GM13977 (cell line): ENCODE measurements around the gene APOBEC4.

ENCODE experiments used
- DNase-seq: peaks from one replicate; pipeline ENCODE4 v3.0.0; 2012; ENCODE audit warnings: low spot score
- in situ Hi-C: fragments of 300-500 bp; cut with MboI; formaldehyde crosslinking; loops from one replicate; pipeline ENCODE4 v1.12.0; 2022; ENCODE audit warnings: low sequenced_read_pairs, low pct_unique_long_range_greater_than_20kb, mixed read lengths, inconsistent platforms; ENCODE audit not compliant: unreplicated experiment
- TF ChIP-seq, protein P1 (sequence below): IDR thresholded peaks from 2 replicates; pipeline ENCODE4 v1.5.1; 2012; ENCODE audit warnings: mild to moderate bottlenecking, control low read depth; ENCODE audit not compliant: insufficient read depth; ENCODE audit errors: extremely low read depth, missing control alignments

Gene APOBEC4

DNA sequence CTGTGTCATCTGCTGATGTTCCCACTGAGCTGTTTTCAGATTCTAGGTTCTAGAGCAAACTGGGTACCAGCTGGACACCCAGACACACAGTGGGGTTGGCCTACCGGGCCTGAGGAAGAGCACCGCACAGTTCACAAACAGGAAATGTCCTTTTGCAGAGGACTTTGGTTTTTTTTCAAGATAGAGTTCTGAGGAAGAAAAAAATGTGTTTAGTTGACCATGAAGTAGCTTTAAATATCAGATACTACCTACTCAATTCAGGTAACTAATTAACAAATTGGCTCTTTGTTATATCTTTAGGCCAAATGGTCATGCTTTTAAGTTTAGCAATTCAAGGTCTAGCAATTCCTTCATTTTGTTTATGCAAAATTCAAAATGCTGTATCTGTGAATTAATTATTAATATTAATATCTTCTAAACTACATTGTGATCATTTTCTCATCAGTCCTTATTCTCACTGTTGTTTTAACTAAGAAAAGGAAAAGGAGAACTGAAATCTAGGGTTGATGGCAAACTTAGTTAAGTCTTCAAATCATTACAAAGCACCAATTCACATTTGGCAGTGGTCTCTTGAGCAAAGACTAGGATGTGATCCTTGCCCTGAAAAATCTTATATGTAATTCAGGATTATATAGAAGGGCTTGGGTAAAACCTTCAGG is 45.7 kb downstream of the APOBEC4 start:
- in situ Hi-C loops, result no loop called here
- no peak for DNase-seq
- TF ChIP-seq, protein P1, sequence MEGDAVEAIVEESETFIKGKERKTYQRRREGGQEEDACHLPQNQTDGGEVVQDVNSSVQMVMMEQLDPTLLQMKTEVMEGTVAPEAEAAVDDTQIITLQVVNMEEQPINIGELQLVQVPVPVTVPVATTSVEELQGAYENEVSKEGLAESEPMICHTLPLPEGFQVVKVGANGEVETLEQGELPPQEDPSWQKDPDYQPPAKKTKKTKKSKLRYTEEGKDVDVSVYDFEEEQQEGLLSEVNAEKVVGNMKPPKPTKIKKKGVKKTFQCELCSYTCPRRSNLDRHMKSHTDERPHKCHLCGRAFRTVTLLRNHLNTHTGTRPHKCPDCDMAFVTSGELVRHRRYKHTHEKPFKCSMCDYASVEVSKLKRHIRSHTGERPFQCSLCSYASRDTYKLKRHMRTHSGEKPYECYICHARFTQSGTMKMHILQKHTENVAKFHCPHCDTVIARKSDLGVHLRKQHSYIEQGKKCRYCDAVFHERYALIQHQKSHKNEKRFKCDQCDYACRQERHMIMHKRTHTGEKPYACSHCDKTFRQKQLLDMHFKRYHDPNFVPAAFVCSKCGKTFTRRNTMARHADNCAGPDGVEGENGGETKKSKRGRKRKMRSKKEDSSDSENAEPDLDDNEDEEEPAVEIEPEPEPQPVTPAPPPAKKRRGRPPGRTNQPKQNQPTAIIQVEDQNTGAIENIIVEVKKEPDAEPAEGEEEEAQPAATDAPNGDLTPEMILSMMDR, result no peak

DNA sequence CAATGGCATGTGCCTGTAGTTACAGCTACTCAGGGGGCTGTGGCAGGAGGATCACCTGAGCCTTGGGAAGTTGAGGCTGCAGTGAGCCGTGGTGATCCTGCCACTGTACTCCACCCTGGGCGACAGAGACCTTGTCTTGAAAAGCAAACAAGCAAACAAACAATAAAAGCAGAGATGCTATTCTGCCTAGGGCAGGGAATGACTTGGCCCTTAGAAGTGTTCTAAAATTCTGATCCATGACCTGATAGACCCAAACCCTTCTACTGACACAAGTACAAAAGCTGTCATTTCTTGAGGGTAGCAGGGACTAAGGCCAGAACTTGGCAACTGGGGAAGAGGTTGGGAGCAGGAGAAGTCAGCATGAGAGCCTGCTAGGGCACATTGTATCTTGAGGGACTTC is 47.2 kb downstream of the APOBEC4 start:
- no peak for DNase-seq
- in situ Hi-C loops, result no loop called here
- TF ChIP-seq, protein P1, result no peak

DNA sequence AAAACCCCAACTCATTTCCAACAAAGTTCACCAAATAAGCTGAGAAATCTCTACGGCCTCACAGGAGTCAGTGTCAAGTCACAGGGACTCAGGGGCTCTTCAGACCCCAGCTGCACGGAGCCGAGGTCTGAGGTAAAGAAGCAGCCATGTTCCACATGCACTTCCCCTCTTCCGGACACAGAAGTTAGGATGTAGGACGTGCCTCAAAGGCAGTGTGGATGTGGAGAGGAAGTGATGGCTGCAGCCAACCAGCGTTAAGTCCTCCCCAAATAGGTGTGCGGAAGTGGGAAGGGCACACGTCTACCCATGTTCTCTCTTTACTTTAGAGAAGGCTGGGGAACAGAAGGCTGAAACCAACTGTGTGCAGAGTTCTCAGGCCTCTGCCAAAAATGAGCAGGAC is 48.3 kb downstream of the APOBEC4 start:
- in situ Hi-C loops, result no loop called here
- TF ChIP-seq, protein P1, result no peak
- DNase-seq, result no peak

DNA sequence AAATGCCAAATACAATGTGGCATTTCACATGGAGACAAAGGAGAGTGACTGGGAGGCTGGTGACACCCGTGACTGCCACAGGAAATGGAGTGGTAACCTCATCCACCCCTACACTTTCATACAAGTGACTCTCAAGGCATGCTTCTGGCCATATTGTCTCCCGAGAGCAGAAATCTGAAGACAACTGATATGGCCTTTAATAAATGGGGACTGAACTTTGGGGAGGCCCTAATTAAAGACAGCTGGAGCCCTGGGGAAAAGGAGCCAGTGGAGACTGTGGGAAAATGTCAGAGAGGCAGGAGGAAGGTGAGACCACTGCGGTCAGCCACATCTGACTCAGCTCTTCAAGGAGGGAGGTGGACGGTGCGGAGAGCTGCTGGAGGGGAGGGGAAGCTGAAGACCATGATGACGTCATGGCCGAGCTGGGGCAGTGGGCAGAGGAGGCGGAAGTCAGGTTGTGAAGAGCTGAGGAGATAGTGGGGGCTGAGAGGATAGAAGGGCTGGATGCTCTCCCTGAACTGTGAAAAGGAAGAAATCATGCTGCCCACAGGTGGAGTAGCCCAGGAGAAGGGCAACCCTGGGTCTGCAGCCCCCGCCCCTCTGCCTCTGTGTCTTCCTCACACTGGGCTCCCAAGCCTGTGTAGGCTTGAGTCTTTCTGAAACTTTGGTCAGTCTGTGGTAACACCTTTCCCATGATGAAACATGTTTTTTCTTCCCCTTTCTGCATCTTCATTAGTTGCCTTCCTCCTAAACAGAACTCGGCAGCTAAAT is 48.9 kb downstream of the APOBEC4 start:
- TF ChIP-seq, protein P1, result no peak
- DNase-seq, result peak; percentile 44
- in situ Hi-C loops, result no loop called here

DNA sequence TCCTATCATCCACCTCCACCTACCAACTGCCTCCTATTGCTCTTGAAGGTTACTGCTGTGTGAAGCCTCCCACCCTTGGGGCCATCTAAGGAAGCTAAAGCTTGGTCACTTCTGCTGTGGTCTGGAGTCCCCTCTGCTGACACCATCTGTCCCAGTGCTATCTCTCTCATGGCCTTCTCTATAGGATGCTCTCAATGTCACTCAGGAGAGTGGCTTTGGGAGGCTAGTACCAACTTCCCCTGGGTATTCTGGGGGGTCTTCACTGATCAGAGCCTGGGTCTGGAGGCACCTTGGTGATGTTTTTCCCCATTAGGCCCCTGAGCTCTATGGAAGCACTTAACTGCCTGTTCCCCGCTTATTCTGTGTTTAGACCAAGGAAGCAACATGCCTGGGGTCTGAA is 50.6 kb downstream of the APOBEC4 start:
- in situ Hi-C loops, result no loop called here
- DNase-seq, result no peak
- TF ChIP-seq, protein P1, result no peak

DNA sequence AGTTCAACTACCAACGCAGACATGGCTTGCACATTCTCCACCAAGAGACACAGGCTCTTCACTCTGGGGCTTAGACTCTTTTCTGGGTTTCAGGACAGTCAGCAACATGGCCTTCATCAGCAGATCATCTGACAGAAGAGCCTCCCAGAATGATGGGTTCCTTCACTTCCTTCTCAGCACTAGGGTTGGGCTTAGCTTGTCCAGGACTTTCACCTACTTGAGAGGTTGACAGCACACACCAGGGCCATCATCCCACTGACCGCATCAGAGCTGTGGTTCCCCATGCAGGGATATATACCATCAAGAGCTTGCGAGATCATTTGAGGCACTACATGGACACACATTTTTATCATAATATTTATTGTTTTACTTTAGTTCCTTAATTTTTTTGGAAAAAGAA is 52.5 kb downstream of the APOBEC4 start:
- DNase-seq, result no peak
- in situ Hi-C loops, result no loop called here
- TF ChIP-seq, protein P1, result no peak
